ENCODE results near the gene FLNB. TPM values are rescaled to one million over a fixed set of nuclear protein-coding genes. Genes with fewer than 3 reads are reported as not detected.

FLNB gene
- total and polyA plus RNA-seq, 10 of the 15 experiments (the other 5 are each of a cell fraction or from before 2014, with no cell fraction given), result 13.6 to 51.8 (median 26.4) TPM

- Histone ChIP-seq H3K9ac (ENCODE audit: control insufficient read depth, insufficient read depth, low read length) (no peak overlapping the region), H2AFZ (ENCODE audit: control insufficient read depth, low read depth, low read length) (no peak overlapping the region), H3K9me3 (replicated peaks; ENCODE audit: control insufficient read depth, insufficient read depth, low read length) (no peaks in the 10 kb centered on the region), H4K20me1 (ENCODE audit: control insufficient read depth, insufficient read depth) (no peaks in the 10 kb centered on the region), H3K79me2 (ENCODE audit: control insufficient read depth, insufficient read depth, low read length) (no peaks in the 10 kb centered on the region), H3K36me3 (ENCODE audit: control insufficient read depth in 2 of 2, insufficient read depth in 2 of 2, low read length in 1 of 2) (no peaks in the 10 kb centered on the region), H3K27ac (ENCODE audit: control insufficient read depth, insufficient read depth) (no peak overlapping the region), H3K4me1 (ENCODE audit: control insufficient read depth, insufficient read depth, low read length) (peaks cover 3% of the 10 kb centered on the region; the same call in 1 of the 2 replicates), H3K4me3 (no peak overlapping the region), H3K4me2 (ENCODE audit: control insufficient read depth, insufficient read depth) (no peak overlapping the region), H3K27me3 (replicated peaks in 1 of 2; ENCODE audit: control insufficient read depth in 2 of 2, insufficient read depth in 2 of 2, low read length in 1 of 2) (no peaks in the 10 kb centered on the region)
- intact Hi-C loops (cut with micrococcal nuclease; ENCODE audit: unreplicated experiment), result loop anchor here (5.0 kb wide), 1 partner anchor 227 kb away; no protein-coding TSS in a partner anchor
- TF ChIP-seq SIX5 (IDR thresholded peaks at IDR 0.05; ENCODE audit: low read depth, low read length, severe bottlenecking) (no peak), DPF2 (IDR thresholded peaks at IDR 0.05) (no peak), IRF3 (IDR thresholded peaks at IDR 0.05) (no peak), RELA (IDR thresholded peaks at IDR 0.05; ENCODE audit: borderline replicate concordance, partially characterized antibody) (no peak), GABPA (IDR thresholded peaks at IDR 0.05; ENCODE audit: low read depth) (no peak), ATF7 (IDR thresholded peaks at IDR 0.05; ENCODE audit: low read depth) (no peak), ZNF274 (IDR thresholded peaks at IDR 0.05; ENCODE audit: insufficient read depth, insufficient read length) (no peak), CUX1 (IDR thresholded peaks at IDR 0.05; ENCODE audit: insufficient replicate concordance, low read depth, low read length) (no peak), EED (IDR thresholded peaks at IDR 0.05; ENCODE audit: low read depth) (no peak)
- WGBS (ENCODE audit: insufficient coverage, insufficient replicate concordance, low lambda C conversion rate, missing lambda C conversion rate), result 40% methylated on average over 7 of the region's 7 CpGs
- POLR2A ChIA-PET, result interaction anchor here (0.7 kb wide), 1 partner anchor 405 kb away, joined by 3 read pairs; no protein-coding TSS in a partner anchor
- in situ Hi-C loops (cut with MboI), result loop anchor here (5.0 to 10.0 kb wide), 5 partner anchors 37 to 440 kb away; no protein-coding TSS in a partner anchor
- ATAC-seq (no peak), FAIRE-seq (no peak), DNase-seq (ENCODE audit: low read depth, low spot score) (no peak)
- RAD21 ChIA-PET (ENCODE audit: unreplicated experiment), result interaction anchor here (1.4 to 4.3 kb wide), 3 partner anchors 33 to 121 kb away, joined by 3 to 30 read pairs (median 21); partner anchors contain the start of genes HTD2 and RPP14
- no TSS peak for BruUV-seq (replicated peaks)
- SMC1A ChIA-PET (ENCODE audit: uncharacterized antibody, unreplicated experiment), result interaction anchor here (0.8 to 9.6 kb wide), 7 partner anchors 9 to 235 kb away, joined by 3 to 191 read pairs (median 3); no protein-coding TSS in a partner anchor
- CTCF ChIA-PET, result interaction anchor here (0.5 to 25.2 kb wide), 9 partner anchors 7 to 307 kb away, joined by 3 to 655 read pairs (median 5); partner anchors contain the start of genes ABHD6, DNASE1L3, HTD2 and KCTD6
Measured at GRCh38 chr3:58184982-58185360, 176.7 kb downstream of the FLNB start.

Data from GM12878 (cell line).